SKM-1 (cell line): ENCODE measurements around the gene FAM3C.
"Not testable (repeated sequence)": the region's sequence is repeated elsewhere in the genome, so short reads cannot be mapped to it uniquely, and the experiment has no call there.

Source experiments
- DNase-seq: peaks from one replicate; lab custom pipeline; 2025; ENCODE audit not compliant: unreplicated experiment; lab: John Stamatoyannopoulos, UW

FAM3C gene

DNA sequence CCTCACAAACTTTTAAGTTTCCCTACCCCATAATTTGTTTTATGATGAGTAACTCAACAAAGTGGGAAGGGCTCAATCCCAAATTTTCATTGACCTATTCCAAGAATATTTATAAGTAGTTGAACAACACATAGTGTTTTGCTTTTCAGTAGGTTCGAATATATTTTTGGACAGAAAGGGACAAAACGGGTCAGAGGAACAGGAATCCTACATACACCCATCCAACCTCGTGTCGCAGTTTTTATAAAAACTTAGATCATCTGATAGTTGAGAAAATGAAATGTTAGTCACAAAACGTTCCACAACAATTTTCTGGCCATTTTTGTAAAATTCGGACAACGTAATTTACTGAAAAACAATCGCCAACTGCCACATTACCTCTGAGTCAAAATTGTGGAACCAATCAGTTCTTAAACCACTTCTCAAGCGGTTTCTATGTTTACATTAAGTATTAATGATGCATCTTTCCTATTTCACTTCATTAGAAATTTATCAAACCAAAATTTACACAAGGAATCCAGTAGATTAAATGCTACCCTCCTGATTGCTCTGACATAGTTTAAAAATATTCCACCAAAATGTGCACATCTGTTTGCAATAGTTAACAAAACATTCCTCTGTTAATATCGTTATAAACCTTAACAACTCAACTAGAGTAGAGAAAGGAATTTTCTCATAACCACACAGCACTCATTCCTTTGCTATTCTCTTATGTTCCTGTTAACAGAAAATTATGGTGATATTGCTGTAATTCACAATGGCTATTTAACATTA lies 61.0 kb downstream of the FAM3C start:
- DNase-seq: no peak

DNA sequence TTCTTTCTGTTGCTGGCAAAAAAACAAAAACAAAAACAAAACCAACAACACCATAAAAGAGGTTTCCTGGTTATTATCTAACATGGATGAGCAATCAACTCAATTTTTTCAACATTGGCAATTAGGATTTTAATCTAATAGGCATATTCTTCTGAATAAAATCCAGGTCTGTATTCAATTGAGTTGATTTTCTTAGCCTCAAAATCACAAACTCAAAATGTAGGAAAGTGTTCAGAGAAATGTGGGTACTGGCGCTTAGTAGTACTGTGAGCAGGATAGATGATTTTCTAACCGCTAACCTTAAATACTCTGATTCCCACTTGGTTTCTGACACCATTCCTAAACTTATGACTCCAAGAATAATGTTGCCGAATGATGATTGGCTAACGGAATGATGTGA lies 61.7 kb downstream of the FAM3C start:
- DNase-seq: no peak

DNA sequence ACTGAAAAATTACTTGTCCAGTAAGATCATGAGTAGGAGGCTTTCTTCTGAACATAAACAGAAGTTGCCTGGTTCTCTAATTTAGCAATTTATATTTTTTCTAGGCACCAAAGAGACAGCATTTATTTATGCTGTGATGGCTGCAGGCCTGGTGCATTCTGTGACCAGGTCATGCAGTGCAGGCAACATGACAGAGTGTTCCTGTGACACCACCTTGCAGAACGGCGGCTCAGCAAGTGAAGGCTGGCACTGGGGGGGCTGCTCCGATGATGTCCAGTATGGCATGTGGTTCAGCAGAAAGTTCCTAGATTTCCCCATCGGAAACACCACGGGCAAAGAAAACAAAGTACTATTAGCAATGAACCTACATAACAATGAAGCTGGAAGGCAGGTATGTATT lies 64.5 kb downstream of the FAM3C start:
- DNase-seq: no peak

DNA sequence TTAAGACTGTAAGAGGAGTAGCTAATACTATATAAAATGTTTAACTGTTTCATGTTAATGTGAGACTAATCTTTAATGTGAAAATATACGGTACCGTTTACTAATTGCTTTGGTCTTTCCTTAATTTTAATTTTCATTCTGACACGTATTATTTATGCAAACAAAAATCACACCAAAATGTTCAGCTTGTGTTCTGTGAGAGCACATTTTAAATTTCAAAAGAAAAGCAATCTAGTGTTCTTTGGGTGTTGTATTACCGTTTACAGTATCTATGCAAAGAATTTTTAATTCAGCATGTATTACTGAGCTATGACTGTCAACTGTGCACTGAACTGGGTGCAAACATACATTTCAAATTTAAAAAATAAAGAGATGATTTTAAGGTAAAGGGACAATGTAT lies 65.1 kb downstream of the FAM3C start:
- DNase-seq: no peak

DNA sequence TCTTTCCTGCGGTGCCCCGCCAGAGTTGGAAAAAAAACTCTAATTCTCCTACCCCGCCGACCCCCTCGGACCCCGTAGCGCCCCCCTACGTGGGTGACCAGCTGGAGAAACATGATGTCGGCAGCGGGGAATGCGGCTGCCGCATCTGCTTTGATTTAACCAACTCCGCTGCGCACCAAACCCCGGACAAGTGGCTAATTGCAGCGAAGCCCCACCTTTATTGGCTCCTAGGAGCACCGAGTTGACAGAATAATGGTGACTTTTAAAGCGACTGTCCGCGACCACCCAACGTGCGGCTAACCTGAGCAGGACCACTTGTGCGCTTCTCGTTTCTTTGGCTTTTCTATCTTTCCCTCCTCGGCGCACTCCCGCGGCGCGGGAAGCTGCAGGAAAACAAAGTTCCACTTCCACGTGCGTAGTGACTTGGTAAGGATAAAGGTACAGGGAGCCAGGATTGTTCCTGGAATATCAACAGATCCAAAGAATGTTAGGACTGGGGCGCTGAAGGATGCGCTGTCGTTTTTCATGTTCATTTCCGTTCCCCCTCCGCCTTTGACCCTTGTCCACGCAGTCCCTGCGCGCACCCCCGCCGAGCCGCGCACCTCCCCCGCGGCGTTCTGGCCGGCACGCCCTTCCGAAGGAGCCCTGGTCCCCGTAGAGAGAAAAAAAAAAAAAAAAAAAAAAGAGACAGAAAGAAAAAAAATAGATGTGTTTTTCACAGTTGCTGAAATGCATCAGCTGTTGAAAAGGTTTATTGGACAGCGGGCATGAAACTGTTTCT lies 65.9 kb downstream of the FAM3C start:
- no peak for DNase-seq

DNA sequence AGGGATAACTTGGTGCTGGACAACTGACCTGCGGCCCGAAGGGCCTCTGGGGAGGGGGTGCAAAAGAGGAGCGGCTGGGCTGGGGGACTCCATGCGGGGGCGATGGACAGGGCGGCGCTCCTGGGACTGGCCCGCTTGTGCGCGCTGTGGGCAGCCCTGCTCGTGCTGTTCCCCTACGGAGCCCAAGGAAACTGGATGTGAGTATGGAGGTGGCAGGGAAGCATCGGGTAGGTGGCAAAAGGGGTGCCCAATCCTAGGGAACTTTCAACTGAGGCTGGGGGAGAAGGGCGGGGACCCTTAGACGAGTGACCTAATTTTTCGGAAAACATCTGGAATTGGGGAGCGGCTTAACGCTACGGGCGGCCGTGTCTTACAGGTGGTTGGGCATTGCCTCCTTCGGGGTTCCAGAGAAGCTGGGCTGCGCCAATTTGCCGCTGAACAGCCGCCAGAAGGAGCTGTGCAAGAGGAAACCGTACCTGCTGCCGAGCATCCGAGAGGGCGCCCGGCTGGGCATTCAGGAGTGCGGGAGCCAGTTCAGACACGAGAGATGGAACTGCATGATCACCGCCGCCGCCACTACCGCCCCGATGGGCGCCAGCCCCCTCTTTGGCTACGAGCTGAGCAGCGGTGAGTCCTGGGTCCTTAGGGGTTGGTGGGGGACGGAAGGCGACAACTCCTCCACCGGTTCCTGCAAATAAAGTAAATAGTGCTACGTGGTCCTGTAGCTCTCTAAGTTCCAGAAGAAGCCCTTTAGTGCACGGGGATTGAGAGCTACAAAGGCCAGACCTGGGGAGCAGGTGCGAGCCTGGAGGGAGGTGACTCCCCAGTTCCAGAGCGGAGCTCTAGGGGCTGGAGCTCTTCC lies 66.7 kb downstream of the FAM3C start:
- DNase-seq: no peak

DNA sequence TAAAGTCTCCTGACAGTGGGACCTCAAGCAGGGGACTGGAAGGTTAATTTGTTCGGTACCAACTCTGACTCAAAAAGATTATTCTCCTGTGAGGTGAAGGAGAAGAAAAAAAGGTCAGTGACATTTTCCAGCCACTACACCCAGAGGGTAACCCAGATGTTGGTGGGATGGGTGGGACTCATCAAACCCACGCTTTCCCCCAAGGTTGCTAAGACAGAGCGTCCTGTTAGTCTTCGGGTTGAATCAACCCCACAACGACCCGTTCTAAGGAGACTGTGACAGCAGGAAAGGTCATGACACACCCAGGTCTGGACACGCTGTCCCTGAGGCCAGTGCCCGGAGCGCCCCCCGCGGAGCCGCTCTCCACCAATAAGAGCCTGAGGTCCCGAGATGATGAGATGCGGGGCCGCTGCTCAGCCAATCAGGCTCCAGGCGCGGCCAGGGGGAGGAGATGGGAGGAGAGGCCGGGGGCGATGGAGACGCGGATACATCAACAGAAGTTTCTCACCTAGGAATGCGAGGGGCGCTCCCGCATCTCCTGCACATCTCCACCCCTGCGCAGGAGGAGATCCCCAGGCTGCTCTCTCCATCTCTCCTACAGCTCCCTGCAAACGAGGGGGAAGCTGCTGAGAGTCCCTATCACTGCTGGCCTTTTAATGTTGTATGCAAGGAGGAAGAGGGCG lies 67.5 kb downstream of the FAM3C start, which contains the start of gene WNT16:
WNT16 (plus strand) TSS at position 493 of the 683 bp plus-strand sequence. CDS start 293 bp downstream, outside the sequence.
- DNase-seq: no peak

DNA sequence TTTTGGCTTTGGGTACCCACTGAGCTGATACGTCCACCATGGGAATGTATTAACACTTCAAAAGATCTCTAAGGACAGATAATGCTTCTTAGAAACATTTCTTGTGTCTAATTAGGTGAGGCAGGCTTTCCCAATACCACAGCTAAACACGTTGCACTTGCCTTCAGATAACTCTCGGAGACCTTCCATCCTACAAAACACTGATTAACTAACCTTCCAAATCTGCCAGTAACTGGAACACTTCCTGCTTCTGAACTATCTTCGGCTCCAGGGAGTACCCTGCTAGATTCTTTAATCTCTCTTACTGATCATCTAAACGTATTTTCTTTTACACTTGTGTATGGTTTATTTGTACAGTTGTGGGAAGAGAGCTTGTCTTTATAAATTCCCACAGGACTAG lies 68.4 kb downstream of the FAM3C start:
- no peak for DNase-seq

DNA sequence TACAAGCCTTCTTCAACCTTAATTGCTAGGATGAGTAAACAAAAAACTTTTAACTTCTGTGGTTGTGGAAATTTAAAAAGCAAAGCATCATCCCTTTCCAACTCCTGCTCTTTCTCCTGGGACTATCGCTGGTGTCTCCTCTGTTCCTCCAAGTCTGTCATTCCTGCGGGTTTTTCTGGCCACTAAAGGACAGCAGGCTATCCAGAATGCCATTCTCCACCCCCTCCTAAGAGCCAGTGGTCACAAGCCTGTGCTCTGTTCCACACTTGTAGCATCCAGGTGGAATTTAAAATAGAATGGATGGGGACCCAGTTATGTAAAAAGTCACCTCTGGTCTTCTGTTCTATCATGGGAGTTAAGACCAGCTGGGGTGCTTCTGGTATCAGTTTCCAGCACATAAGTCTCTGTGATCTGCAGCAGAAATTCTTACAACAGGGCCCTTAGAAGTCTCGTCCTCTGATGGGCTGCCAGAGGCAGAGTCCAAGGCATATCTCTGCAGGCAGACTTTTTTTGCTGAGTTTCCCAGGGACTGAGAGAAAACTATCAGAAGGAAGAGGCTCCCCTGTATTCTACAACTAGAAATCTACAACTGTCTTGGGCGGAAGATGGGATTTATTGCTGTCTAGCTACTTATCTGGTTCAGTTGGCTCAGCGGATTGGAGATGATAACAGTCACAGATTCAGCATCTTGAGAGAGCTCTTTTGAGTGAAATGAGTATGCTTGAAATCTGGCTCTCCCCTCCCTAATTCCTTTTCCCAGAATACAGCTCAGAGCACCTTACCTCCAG lies 72.4 kb downstream of the FAM3C start:
- DNase-seq: no peak

DNA sequence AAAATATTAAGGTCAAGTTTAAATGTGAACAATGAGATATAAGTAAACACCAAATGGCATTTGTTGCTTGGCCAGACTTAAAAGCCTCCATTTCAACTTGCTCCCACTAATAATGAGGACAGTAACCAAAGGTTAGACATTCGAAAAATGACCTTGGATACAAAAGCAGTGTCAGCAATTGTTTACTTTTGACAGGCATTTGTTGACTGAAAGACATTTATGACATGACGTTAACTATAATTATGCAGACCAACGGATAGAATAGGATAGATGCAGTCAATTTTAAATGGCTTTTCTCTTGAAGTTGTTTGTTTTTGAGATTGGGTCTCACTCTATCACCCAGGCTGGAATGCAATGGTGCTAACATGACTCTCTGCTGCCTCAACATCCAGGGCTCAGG lies 73.6 kb downstream of the FAM3C start:
- no peak for DNase-seq

DNA sequence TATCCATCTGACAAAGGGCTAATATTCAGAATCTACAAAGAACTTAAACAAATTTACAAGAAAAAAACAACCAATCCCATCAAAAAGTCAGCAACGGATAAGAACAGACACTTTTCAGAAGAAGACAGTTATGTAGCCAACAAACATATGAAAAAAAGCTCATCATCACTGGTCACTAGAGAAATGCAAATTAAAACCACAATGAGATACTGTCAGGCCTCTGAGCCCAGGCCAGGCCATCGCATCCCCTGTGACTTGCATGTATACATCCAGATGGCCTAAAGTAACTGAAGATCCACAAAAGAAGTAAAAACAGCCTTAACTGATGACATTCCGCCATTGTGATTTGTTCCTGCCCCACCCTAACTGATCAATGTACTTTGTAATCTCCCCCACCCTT lies 80.9 kb downstream of the FAM3C start:
- DNase-seq: not testable (repeated sequence)

DNA sequence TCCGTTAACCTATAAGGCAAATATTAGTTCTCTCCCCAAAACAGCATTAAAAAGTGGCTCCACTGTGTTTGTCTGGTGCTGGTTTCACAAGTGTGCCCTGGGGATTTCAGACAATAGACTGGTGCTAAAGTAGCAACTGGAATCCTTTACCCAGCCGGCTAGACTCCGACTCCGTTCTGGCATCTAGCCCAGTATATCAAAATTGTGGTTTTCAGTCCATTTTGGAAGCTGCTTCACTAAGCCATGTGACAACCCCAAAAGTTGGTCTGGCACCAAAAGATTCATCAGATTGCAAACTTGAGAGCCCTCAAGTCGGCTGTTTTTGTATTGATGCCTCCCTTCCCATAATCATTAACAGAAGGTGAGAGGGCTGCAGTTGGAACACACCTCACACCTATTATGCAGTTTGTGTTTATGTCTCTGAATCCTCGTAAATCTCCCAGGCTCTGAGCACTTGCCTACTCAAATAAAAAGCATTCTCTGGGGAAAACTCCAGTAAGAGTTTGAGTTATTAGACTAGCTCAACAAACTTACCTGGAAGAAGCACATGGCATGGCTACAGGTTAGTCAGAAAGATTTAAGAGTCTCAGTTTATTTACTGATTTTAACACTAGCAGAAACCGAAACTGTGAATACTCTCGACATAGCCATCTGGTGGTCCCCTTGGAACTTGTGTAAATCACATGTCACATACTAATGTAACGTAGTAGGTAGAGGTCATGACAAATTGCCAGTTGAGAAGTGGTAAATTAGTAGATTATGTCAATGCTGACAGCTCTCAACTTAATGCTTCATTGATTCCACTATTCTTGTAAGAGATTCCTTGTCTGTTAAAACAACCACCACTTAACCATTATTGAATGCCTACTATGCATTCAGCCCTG lies 82.1 kb downstream of the FAM3C start:
- DNase-seq: no peak

DNA sequence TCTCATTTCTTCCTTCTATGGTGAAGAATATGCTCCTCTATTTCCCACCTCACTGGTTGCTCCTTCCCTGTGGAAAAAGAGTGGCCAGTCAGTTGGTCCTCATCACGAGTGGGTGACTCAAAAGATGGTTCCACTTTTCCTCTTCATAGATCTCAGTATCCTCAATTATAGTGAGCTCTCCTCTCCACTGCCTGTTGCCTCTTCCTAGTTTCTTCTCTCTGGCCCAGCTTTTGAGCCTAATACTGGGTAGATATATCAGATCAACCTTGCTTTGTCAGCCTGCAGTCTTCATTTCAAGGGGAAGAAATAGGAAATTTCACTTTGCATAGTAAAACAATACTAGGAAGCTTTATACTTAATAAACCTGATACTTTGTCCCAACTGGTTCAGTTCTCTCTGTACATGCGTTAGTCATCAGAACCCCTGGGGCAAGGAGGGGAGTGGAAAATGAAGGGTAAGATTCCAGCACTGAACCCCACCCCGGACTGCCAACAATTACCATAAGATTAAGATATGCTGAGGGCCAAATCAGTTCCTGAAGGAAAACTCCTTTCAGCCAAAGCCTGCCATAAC lies 82.8 kb downstream of the FAM3C start:
- DNase-seq: no peak

DNA sequence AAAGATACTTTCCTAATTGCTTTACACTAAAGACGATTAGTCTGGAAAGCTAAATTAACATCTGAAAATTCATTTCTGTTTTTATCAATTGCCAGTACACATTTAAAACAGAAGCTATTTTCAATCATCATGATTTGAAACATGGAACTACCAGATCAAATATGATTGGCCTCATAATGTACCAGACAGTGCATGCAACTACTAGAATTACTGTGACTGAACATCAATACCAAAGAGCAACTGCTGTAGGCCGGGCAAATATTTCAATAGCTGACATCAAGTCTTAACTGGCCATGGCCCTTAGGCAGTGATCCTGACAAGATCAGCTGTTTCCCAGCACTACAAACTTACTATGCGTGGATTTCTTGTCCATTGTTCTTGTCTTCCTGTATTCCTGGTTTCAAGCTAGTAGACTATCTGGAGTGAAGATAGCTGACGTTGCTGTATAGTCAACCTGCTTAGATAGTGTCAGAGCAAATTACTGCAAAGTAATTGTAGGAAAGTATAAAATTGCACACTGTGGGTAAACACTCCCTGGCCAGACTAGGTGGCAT lies 89.0 kb downstream of the FAM3C start:
- DNase-seq: no peak

DNA sequence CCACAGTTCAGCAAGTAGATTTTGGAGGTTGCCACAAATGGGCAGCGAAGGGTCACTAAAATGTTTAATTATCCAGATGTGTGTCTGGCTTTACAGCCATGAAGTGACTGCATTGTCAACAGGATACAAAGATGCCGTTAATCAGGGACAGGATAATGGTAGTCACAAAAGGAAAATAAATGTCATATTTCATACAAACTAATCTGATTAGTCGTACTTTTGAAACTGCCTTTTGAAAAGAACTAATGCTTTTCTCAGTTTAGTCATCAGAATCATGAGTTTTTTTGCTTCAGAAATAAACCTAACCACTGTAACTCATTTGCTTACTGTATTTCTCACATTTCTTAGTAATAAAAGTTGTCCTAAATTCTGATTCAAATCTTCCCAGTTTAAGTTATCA lies 89.5 kb downstream of the FAM3C start:
- DNase-seq: no peak

DNA sequence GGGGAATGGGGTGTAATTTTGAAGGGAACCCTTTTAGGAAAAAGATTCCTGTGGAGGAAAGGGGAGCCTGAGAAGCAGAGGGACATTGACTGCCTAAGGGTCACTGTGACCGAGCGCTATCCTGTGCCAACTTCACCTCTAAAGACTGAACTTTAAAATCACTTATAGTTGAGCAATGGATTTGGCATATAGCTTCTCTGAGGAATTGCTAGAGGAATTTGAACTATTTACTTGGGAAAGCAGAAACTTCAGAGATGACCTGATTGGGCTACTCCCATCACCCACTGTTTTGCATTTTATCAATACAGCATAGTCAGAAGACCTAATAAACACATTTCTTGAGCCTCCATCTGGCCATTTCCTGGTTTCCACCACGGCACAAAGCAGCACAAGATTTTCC lies 91.0 kb downstream of the FAM3C start:
- no peak for DNase-seq

DNA sequence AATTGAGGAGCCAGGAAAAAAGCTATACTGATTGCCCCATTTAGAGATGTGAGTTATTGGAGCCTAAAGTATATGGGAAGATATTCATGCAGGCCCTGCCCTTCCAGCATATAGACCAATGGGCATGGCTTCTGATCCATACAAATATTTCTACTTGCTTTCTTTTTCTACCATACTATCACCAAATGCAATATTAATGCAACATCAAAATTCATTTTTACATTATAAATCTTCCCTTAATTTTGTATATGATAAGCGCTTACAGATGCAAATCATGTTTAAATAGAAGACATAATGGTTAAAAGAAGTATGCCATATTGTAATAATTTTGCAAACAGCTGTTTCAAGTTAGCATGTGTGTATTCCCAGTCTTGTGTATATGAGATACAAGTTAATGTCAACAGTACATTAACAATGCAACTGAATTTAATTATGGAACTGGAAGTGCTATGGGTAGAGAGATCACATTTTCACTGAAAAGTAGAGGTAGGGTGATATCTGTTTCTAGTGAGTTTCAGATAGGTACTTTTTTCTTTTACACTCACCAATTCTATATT lies 91.9 kb downstream of the FAM3C start:
- no peak for DNase-seq

DNA sequence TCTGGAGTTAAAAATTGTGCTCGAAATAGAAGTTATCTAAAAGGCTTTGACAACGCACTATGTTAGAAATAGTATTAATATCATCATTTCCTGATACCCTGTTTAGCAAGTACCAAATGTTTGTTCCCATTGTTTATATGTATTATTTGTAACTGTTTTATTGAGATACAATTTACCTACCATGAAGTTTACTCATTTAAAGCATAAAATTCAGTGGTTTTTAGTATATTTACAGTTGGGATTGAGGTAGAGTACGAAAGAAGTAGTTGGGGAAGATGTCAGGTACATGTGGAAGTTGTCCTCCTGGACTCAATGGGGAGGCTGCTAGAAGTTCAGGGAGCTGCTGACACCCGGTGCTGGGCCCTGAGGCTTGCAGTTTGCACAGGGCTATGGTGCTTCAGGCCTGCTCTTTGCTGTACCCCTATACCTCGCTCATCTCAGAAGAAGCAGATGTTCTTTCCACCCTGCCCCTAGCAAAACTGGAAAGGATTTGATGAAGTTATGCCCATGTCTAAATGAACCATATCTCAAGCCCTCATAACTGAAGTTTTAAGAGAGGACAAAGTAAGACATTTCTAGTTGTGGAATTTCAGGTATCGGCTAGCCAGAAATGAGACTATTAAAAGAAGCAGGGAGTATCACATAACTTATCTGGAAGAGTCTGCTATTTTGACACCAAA lies 92.5 kb downstream of the FAM3C start:
- DNase-seq: no peak
